HUES6 (cell line): ENCODE measurements around the gene ELOVL1.

Source experiments
- H3K27ac ChIP-seq: 2 replicates; pipeline ENCODE4 v1.7.0; 2013; ENCODE audit warnings: low read depth, mild to moderate bottlenecking, low read length, inconsistent platforms
- H3K27me3 ChIP-seq: 2 replicates; pipeline ENCODE4 v1.6.1; 2013; ENCODE audit warnings: low read length; ENCODE audit not compliant: control insufficient read depth, insufficient read depth
- H3K36me3 ChIP-seq: 2 replicates; pipeline ENCODE4 v1.6.1; 2013; ENCODE audit warnings: low read length; ENCODE audit not compliant: control insufficient read depth, insufficient read depth
- H3K4me1 ChIP-seq: 2 replicates; pipeline ENCODE4 v1.6.1; 2013; ENCODE audit warnings: low read length; ENCODE audit not compliant: control insufficient read depth, insufficient read depth
- H3K4me3 ChIP-seq: 2 replicates; pipeline ENCODE4 v1.5.1; 2013; ENCODE audit warnings: low read depth, low read length
- H3K9ac ChIP-seq: one replicate; pipeline ENCODE4 v1.6.1; 2013; ENCODE audit warnings: mild to moderate bottlenecking, low read length
- H3K9me3 ChIP-seq: 2 replicates; pipeline ENCODE4 v1.6.1; 2013; ENCODE audit warnings: low read depth, low read length; ENCODE audit not compliant: control insufficient read depth, insufficient read depth

ELOVL1 gene

GRCh38 chr1:43396059-43396458 is 28.2 kb upstream of the ELOVL1 start:
- H3K27ac ChIP-seq: no peak overlapping the region
- no peaks in the 10 kb centered on the region for H3K9me3 ChIP-seq
- peaks cover 7% of the 10 kb centered on the region; the same call in 1 of the 2 replicates for H3K36me3 ChIP-seq
- no peak overlapping the region for H3K9ac ChIP-seq
- H3K27me3 ChIP-seq: no peaks in the 10 kb centered on the region
- H3K4me3 ChIP-seq: no peak overlapping the region
- no peaks in the 10 kb centered on the region for H3K4me1 ChIP-seq

- Histone ChIP-seq H3K36me3 (peaks cover 7% of the 10 kb centered on the region; the same call in 1 of the 2 replicates), H3K4me1 (peaks cover 3% of the 10 kb centered on the region; the same call in 1 of the 2 replicates), H3K27ac (no peak overlapping the region), H3K27me3 (no peaks in the 10 kb centered on the region), H3K9me3 (no peaks in the 10 kb centered on the region), H3K4me3 (no peak overlapping the region), H3K9ac (no peak overlapping the region)
Observed at GRCh38 chr1:43395523-43395922, 27.7 kb upstream of the ELOVL1 start.

- Histone ChIP-seq H3K27me3 (no peaks in the 10 kb centered on the region), H3K4me3 (no peak overlapping the region), H3K27ac (no peak overlapping the region), H3K9me3 (no peaks in the 10 kb centered on the region), H3K4me1 (peaks cover 10% of the 10 kb centered on the region; the same call in 1 of the 2 replicates), H3K9ac (no peak overlapping the region), H3K36me3 (peaks cover 9% of the 10 kb centered on the region; the same call in 1 of the 2 replicates)
Observed at GRCh38 chr1:43392702-43393101, 24.9 kb upstream of the ELOVL1 start.

- Histone ChIP-seq H3K9me3 (no peaks in the 10 kb centered on the region), H3K36me3 (peaks cover 33% of the 10 kb centered on the region), H3K4me3 (peak within 1 kb of the TSS; percentile 92), H3K4me1 (peaks cover 10% of the 10 kb centered on the region; the same call in 1 of the 2 replicates), H3K27me3 (no peaks in the 10 kb centered on the region), H3K9ac (peak within 1 kb of the TSS; percentile 86), H3K27ac (peak within 1 kb of the TSS; percentile 11; the same call in 1 of the 2 replicates)
Observed at GRCh38 chr1:43389326-43390313, 21.8 kb upstream of the ELOVL1 start, which contains the start of the genes MED8 and SZT2. Gene MED8, minus strand, starts transcription at chr1:43389800. Its CDS starts 36 bp downstream, at chr1:43389764. Gene SZT2, plus strand, starts transcription at chr1:43389899. Its CDS starts 70 bp downstream, at chr1:43389969.

GRCh38 chr1:43388613-43389012 is 20.8 kb upstream of the ELOVL1 start:
- H3K4me3 ChIP-seq: peak overlapping the region; percentile 92
- peaks cover 10% of the 10 kb centered on the region; the same call in 1 of the 2 replicates for H3K4me1 ChIP-seq
- H3K9me3 ChIP-seq: no peaks in the 10 kb centered on the region
- no peak overlapping the region for H3K9ac ChIP-seq
- no peak overlapping the region for H3K27ac ChIP-seq
- H3K36me3 ChIP-seq: peaks cover 43% of the 10 kb centered on the region
- no peaks in the 10 kb centered on the region for H3K27me3 ChIP-seq

GRCh38 chr1:43387976-43388599 is 20.3 kb upstream of the ELOVL1 start:
- Histone ChIP-seq H3K4me3 (peak overlapping the region; percentile 92; the same call in 1 of the 2 replicates), H3K4me1 (peaks cover 10% of the 10 kb centered on the region; the same call in 1 of the 2 replicates), H3K27me3 (no peaks in the 10 kb centered on the region), H3K9ac (no peak overlapping the region), H3K9me3 (no peaks in the 10 kb centered on the region), H3K27ac (no peak overlapping the region), H3K36me3 (peaks cover 48% of the 10 kb centered on the region)

GRCh38 chr1:43386676-43387075 is 18.9 kb upstream of the ELOVL1 start:
- Histone ChIP-seq H3K27ac (no peak overlapping the region), H3K36me3 (peaks cover 59% of the 10 kb centered on the region), H3K4me1 (peaks cover 10% of the 10 kb centered on the region; the same call in 1 of the 2 replicates), H3K4me3 (no peak overlapping the region), H3K9ac (no peak overlapping the region), H3K9me3 (no peaks in the 10 kb centered on the region), H3K27me3 (no peaks in the 10 kb centered on the region)

GRCh38 chr1:43383449-43383848 is 15.6 kb upstream of the ELOVL1 start:
- Histone ChIP-seq H3K4me3 (no peak overlapping the region), H3K9ac (no peak overlapping the region), H3K27ac (no peak overlapping the region), H3K4me1 (peaks cover under 1% of the 10 kb centered on the region; the same call in 1 of the 2 replicates), H3K27me3 (no peaks in the 10 kb centered on the region), H3K36me3 (peaks cover 61% of the 10 kb centered on the region), H3K9me3 (no peaks in the 10 kb centered on the region)

GRCh38 chr1:43382027-43382779 is 14.4 kb upstream of the ELOVL1 start:
- H3K4me1 ChIP-seq: no peaks in the 10 kb centered on the region
- H3K4me3 ChIP-seq: no peak overlapping the region
- no peaks in the 10 kb centered on the region for H3K9me3 ChIP-seq
- H3K9ac ChIP-seq: no peak overlapping the region
- peaks cover 54% of the 10 kb centered on the region for H3K36me3 ChIP-seq
- no peaks in the 10 kb centered on the region for H3K27me3 ChIP-seq
- H3K27ac ChIP-seq: no peak overlapping the region

GRCh38 chr1:43381612-43382011 is 13.8 kb upstream of the ELOVL1 start:
- H3K36me3 ChIP-seq: peaks cover 48% of the 10 kb centered on the region
- H3K4me3 ChIP-seq: no peak overlapping the region
- H3K9ac ChIP-seq: no peak overlapping the region

More at GRCh38 chr1:43381612-43382011, 13.8 kb upstream of the ELOVL1 start:
- Histone ChIP-seq H3K4me1 (no peaks in the 10 kb centered on the region), H3K27ac (no peak overlapping the region), H3K27me3 (no peaks in the 10 kb centered on the region), H3K9me3 (no peaks in the 10 kb centered on the region)
